H9 (cell line): Measurements from ENCODE around the gene MAP3K2. TPM values are rescaled to one million over a fixed set of nuclear protein-coding genes. Genes with fewer than 3 reads are reported as not detected.

ENCODE experiments used
- DNase-seq: peaks from one replicate; pipeline ENCODE4 v3.0.0-alpha.2; 2017
- H2AFZ ChIP-seq: one replicate; pipeline ENCODE4 v1.6.1; 2013; ENCODE audit warnings: mild to moderate bottlenecking, low read length, control low read depth, moderate library complexity
- H2AK5ac ChIP-seq: 2 replicates; pipeline ENCODE4 v1.6.1; 2013; ENCODE audit warnings: low read length, control low read depth, mixed read lengths; ENCODE audit not compliant: insufficient read length
- H2BK120ac ChIP-seq: one replicate; pipeline ENCODE4 v1.6.1; 2013; ENCODE audit warnings: low read depth, mild to moderate bottlenecking, low read length, control low read depth, inconsistent platforms; ENCODE audit not compliant: poor library complexity, severe bottlenecking
- H2BK12ac ChIP-seq: 2 replicates; pipeline ENCODE4 v1.6.1; 2013; ENCODE audit warnings: low read length, control low read depth, mixed read lengths, low read depth; ENCODE audit not compliant: insufficient read length
- H2BK15ac ChIP-seq: 2 replicates; pipeline ENCODE4 v1.6.1; 2013; ENCODE audit warnings: low read depth, low read length, control low read depth
- H2BK20ac ChIP-seq: one replicate; pipeline ENCODE4 v1.6.1; 2013; ENCODE audit warnings: low read depth, mild to moderate bottlenecking, low read length, control low read depth, inconsistent platforms; ENCODE audit not compliant: poor library complexity, severe bottlenecking
- H2BK5ac ChIP-seq: 2 replicates; pipeline ENCODE4 v1.6.1; 2013; ENCODE audit warnings: low read length, control low read depth, mixed read lengths; ENCODE audit not compliant: insufficient read length
- H3K14ac ChIP-seq: 2 replicates; pipeline ENCODE4 v1.6.1; 2013; ENCODE audit warnings: low read length, control low read depth; ENCODE audit not compliant: insufficient read depth
- H3K18ac ChIP-seq: 2 replicates; pipeline ENCODE4 v1.6.1; 2013; ENCODE audit warnings: low read depth, mild to moderate bottlenecking, mixed read lengths, low read length, control low read depth; ENCODE audit not compliant: insufficient read length
- H3K23ac ChIP-seq: 2 replicates; pipeline ENCODE4 v1.6.1; 2013; ENCODE audit warnings: low read length, control low read depth, mixed read lengths, low read depth; ENCODE audit not compliant: insufficient read length
- H3K23me2 ChIP-seq: 2 replicates; pipeline ENCODE4 v1.6.1; 2013; ENCODE audit warnings: low read depth, mild to moderate bottlenecking, mixed read lengths, low read length, control low read depth; ENCODE audit not compliant: insufficient read length, poor library complexity, severe bottlenecking
- H3K27ac ChIP-seq: 2 replicates; pipeline ENCODE4 v1.5.1; 2013; ENCODE audit warnings: low read length, control low read depth, mixed read lengths, low read depth; ENCODE audit not compliant: insufficient read length
- H3K27me3 ChIP-seq: 2 replicates; pipeline ENCODE4 v1.6.1; 2013; ENCODE audit warnings: low read length, control low read depth, inconsistent platforms; ENCODE audit not compliant: insufficient read depth
- H3K4ac ChIP-seq: 2 replicates; pipeline ENCODE4 v1.6.1; 2013; ENCODE audit warnings: low read depth, mild to moderate bottlenecking, control low read depth, inconsistent platforms, low read length, moderate library complexity
- H3K4me1 ChIP-seq: 2 replicates; pipeline ENCODE4 v1.6.1; 2013; ENCODE audit warnings: low read length, control low read depth, inconsistent platforms; ENCODE audit not compliant: insufficient read depth
- H3K4me2 ChIP-seq: 2 replicates; pipeline ENCODE4 v1.6.1; 2013; ENCODE audit warnings: low read length, control low read depth, mixed read lengths; ENCODE audit not compliant: insufficient read length, insufficient read depth
- H3K56ac ChIP-seq: 2 replicates; pipeline ENCODE4 v1.6.1; 2013; ENCODE audit warnings: low read depth, mild to moderate bottlenecking, mixed read lengths, low read length, control low read depth; ENCODE audit not compliant: insufficient read length
- H3K79me1 ChIP-seq: 2 replicates; pipeline ENCODE4 v1.6.1; 2013; ENCODE audit warnings: low read depth, mild to moderate bottlenecking, moderate library complexity, low read length, control low read depth, inconsistent platforms; ENCODE audit not compliant: insufficient read depth, poor library complexity, severe bottlenecking
- H3K79me2 ChIP-seq: 2 replicates; pipeline ENCODE4 v1.6.1; 2013; ENCODE audit warnings: low read length, control low read depth, inconsistent platforms; ENCODE audit not compliant: insufficient read depth
- H3K9ac ChIP-seq: 2 replicates; pipeline ENCODE4 v1.6.1; 2013; ENCODE audit warnings: low read length, control low read depth, mixed read lengths; ENCODE audit not compliant: insufficient read length; ENCODE audit errors: extremely low read depth
- H3K9me3 ChIP-seq: one replicate; pipeline ENCODE4 v1.6.1; 2013; ENCODE audit warnings: low read depth, low read length, inconsistent platforms; ENCODE audit not compliant: control insufficient read depth
- H3T11ph ChIP-seq: one replicate; pipeline ENCODE4 v1.6.1; 2013; ENCODE audit warnings: mild to moderate bottlenecking, low read length, control low read depth, inconsistent platforms
- H4K20me1 ChIP-seq: one replicate; pipeline ENCODE4 v1.6.1; 2013; ENCODE audit not compliant: control insufficient read depth, insufficient read length, insufficient read depth
- H4K5ac ChIP-seq: 2 replicates; pipeline ENCODE4 v1.6.1; 2013; ENCODE audit warnings: low read depth, mild to moderate bottlenecking, mixed read lengths, low read length, control low read depth; ENCODE audit not compliant: insufficient read length
- H4K8ac ChIP-seq: replicated peaks from 2 replicates; pipeline ENCODE4 v1.6.1; 2013; ENCODE audit warnings: low read length, control low read depth, mixed read lengths, low read depth; ENCODE audit not compliant: insufficient read length
- H4K91ac ChIP-seq: 2 replicates; pipeline ENCODE4 v1.6.1; 2013; ENCODE audit warnings: low read depth, mild to moderate bottlenecking, moderate library complexity, mixed read lengths, low read length, control low read depth; ENCODE audit not compliant: insufficient read length
- H3K27ac Mint-ChIP-seq, 3 experiments: 2 replicates in 2 of 3; 3 replicates in 1 of 3; pipeline ENCODE4 v1.8.0; 2020 to 2021; ENCODE audit warnings: mixed read lengths in 3 of 3, mild to moderate bottlenecking in 1 of 3, moderate library complexity in 1 of 3
- H3K27me3 Mint-ChIP-seq: 2 replicates; pipeline ENCODE4 v1.8.0; 2021; ENCODE audit warnings: low read depth, mild to moderate bottlenecking, moderate library complexity, mixed read lengths
- H3K36me3 Mint-ChIP-seq, 3 experiments: 2 replicates in 2 of 3; 3 replicates in 1 of 3; pipeline ENCODE4 v1.8.0; 2020 to 2021; ENCODE audit warnings: low read depth in 3 of 3, mixed read lengths in 3 of 3; ENCODE audit not compliant: insufficient read depth in 1 of 3
- H3K4me1 Mint-ChIP-seq, 2 experiments: 2 replicates each; pipeline ENCODE4 v1.8.0; 2020; ENCODE audit warnings: mixed read lengths in 2 of 2
- H3K4me3 Mint-ChIP-seq, 2 experiments: 2 replicates in 1 of 2; 3 replicates in 1 of 2; pipeline ENCODE4 v1.8.0; 2020 to 2021; ENCODE audit warnings: mild to moderate bottlenecking in 2 of 2, mixed read lengths in 2 of 2, moderate library complexity in 1 of 2
- H3K9me3 Mint-ChIP-seq, 2 experiments: 2 replicates in 1 of 2; 3 replicates in 1 of 2; pipeline ENCODE4 v1.8.0; 2020; ENCODE audit warnings: mild to moderate bottlenecking in 2 of 2, mixed read lengths in 2 of 2, moderate library complexity in 1 of 2
- CTCF ChIP-seq: fragments of 200-600 bp; sonication (generic); conservative IDR thresholded peaks from 3 replicates; pipeline ENCODE4 v1.8.0; 2021; ENCODE audit warnings: antibody characterized with exemption, mild to moderate bottlenecking
- WGBS: extraction: QIAGEN DNeasy Blood & Tissue Kit; methylation state at CpG from one replicate; pipeline ENCODE4 v1.1.7; 2013; ENCODE audit warnings: missing lambda C conversion rate, low lambda C conversion rate, mixed read lengths; ENCODE audit not compliant: insufficient read length; ENCODE audit errors: extremely low coverage; 5-methylcytosine and 5-hydroxymethylcytosine counted together
- total RNA-seq: library from RNA; stranded (reverse); gene quantifications from 2 replicates; pipeline ENCODE4 v1.2.1, GENCODE V29; 2021

The MAP3K2 gene
- total RNA-seq, 1 experiment from 2014 or later: 25.8 TPM

DNA sequence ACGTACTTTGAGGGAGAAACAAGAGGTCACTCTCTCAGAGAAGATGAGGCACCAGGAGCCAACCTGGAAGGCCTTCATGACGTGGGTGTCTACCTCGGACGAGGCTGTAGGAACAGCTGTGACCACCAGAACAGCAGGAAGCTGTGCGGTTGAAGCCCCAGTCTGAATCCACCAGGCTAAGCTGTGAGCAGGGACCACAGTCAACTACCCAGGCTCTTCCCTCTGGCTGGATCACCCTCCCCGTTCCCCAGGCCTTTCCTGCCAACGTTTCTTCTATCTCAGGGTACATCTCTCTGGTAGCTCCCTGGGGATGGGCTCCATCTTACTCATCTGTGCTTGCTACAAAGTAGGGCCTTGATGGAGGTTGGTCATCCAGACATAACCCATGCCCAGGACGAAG lies 130.9 kb downstream of the MAP3K2 start:
- no CpG with 5 or more reads among the region's 8 CpGs for WGBS
- no peak overlapping the region for H3K4ac ChIP-seq
- no peak overlapping the region for H3K4me2 ChIP-seq
- no peak overlapping the region for H4K91ac ChIP-seq
- no peak overlapping the region for H2AFZ ChIP-seq
- Mint-ChIP-seq H3K27me3 (no peaks in the 10 kb centered on the region), H3K9me3 (no peaks in the 10 kb centered on the region), H3K36me3 (peaks cover 19 to 60% (median 43%) of the 10 kb centered on the region in 3 experiments), H3K27ac (no peak overlapping the region), H3K4me3 (no peak overlapping the region), H3K4me1 (peaks cover 0 to 2% of the 10 kb centered on the region in 2 experiments; a peak in 1 of 4 replicates)
- H3K56ac ChIP-seq: no peak overlapping the region
- H2AK5ac ChIP-seq: no peak overlapping the region
- no peak overlapping the region for H4K5ac ChIP-seq
- no peak overlapping the region for H3K14ac ChIP-seq
- no peaks in the 10 kb centered on the region for H3K9me3 ChIP-seq
- no peak overlapping the region for H3K9ac ChIP-seq
- H3K18ac ChIP-seq: no peak overlapping the region
- H3K79me2 ChIP-seq: no peaks in the 10 kb centered on the region
- H3T11ph ChIP-seq: no peak overlapping the region
- no peaks in the 10 kb centered on the region for H3K27me3 ChIP-seq
- no peak overlapping the region for H2BK12ac ChIP-seq
- no peaks in the 10 kb centered on the region for H3K23me2 ChIP-seq
- no peaks in the 10 kb centered on the region for H3K79me1 ChIP-seq
- no peak overlapping the region for H4K8ac ChIP-seq
- H3K27ac ChIP-seq: no peak overlapping the region
- no peak overlapping the region for H2BK120ac ChIP-seq
- H2BK5ac ChIP-seq: no peak overlapping the region
- H4K20me1 ChIP-seq: no peaks in the 10 kb centered on the region
- H2BK20ac ChIP-seq: no peak overlapping the region
- TF ChIP-seq CTCF: no peak
- no peak for DNase-seq
- no peak overlapping the region for H3K23ac ChIP-seq
- H2BK15ac ChIP-seq: no peak overlapping the region
- no peaks in the 10 kb centered on the region for H3K4me1 ChIP-seq
